Hippocampal formation (tissue), 2 donors: Measurements from ENCODE around the gene EDRF1.

Source experiments
- DNase-seq, 2 donors: peaks; one replicate each; lab custom pipeline; 2025; lab: John Stamatoyannopoulos, UW

The EDRF1 gene

GRCh38 chr10:125788156-125789034 is 68.9 kb downstream of the EDRF1 start:
- no peak for DNase-seq

- no peak for DNase-seq
These were observed 73.1 kb downstream of the EDRF1 start for GRCh38 chr10:125792342-125793300.

- peak; percentile 65 to 81 for DNase-seq
These were observed 75.6 kb downstream of the EDRF1 start for GRCh38 chr10:125795128-125795527.

- DNase-seq = no peak
These were observed 76.2 kb downstream of the EDRF1 start for GRCh38 chr10:125795637-125796190.

- DNase-seq = no peak
These were observed 77.9 kb downstream of the EDRF1 start for GRCh38 chr10:125797424-125797823.

- no peak for DNase-seq
These were observed 78.6 kb downstream of the EDRF1 start for GRCh38 chr10:125797994-125798662.

GRCh38 chr10:125799451-125800182 is 80.1 kb downstream of the EDRF1 start:
- DNase-seq = no peak

- DNase-seq = no peak
These were observed 82.1 kb downstream of the EDRF1 start for GRCh38 chr10:125801574-125801973.

- no peak for DNase-seq
These were observed 82.6 kb downstream of the EDRF1 start for GRCh38 chr10:125802131-125802530.

- no peak for DNase-seq
These were observed 83.2 kb downstream of the EDRF1 start for GRCh38 chr10:125802739-125803138.

GRCh38 chr10:125808047-125808446 is 88.5 kb downstream of the EDRF1 start:
- no peak for DNase-seq

- peak in 1 of 2 donors; percentile 15 for DNase-seq
These were observed 91.7 kb downstream of the EDRF1 start for GRCh38 chr10:125811251-125811650.

- no peak for DNase-seq
These were observed 92.7 kb downstream of the EDRF1 start for GRCh38 chr10:125812128-125812750.
